H1 (cell line): ENCODE results near the gene LSM4. TPM values are rescaled to one million over a fixed set of nuclear protein-coding genes. Genes with fewer than 3 reads are reported as not detected.

Source experiments
- BACH1 ChIP-seq: IDR thresholded peaks from 2 replicates; pipeline ENCODE4 v1.6.1; 2012; ENCODE audit warnings: low read length, improper control_type of control experiment
- BRCA1 ChIP-seq: IDR thresholded peaks from 2 replicates; pipeline ENCODE4 v1.6.1; 2012; ENCODE audit warnings: low read depth, low read length, improper control_type of control experiment
- GTF2F1 ChIP-seq: IDR thresholded peaks from 2 replicates; pipeline ENCODE4 v1.6.1; 2012; ENCODE audit warnings: low read depth, low read length, improper control_type of control experiment, borderline replicate concordance
- JUN ChIP-seq: IDR thresholded peaks from 2 replicates; pipeline ENCODE4 v1.6.1; 2011; ENCODE audit warnings: low read depth, mild to moderate bottlenecking, improper control_type of control experiment, low read length
- RAD21 ChIP-seq, 2 experiments: IDR thresholded peaks in 1 of 2; conservative IDR thresholded peaks in 1 of 2; 2 replicates each; pipeline ENCODE4 v1.6.1; 2011; ENCODE audit warnings: low read depth in 2 of 2, low read length in 2 of 2, improper control_type of control experiment in 1 of 2, inconsistent platforms in 1 of 2, mild to moderate bottlenecking in 1 of 2, moderate library complexity in 1 of 2
- SIX5 ChIP-seq: IDR thresholded peaks from 2 replicates; pipeline ENCODE4 v1.6.1; 2011; ENCODE audit warnings: mild to moderate bottlenecking, low read depth, low read length
- SP4 ChIP-seq: IDR thresholded peaks from 2 replicates; pipeline ENCODE4 v1.6.1; 2012; ENCODE audit warnings: low read length, inconsistent platforms
- polyA plus RNA-seq, 7 experiments: library from polyadenylated mRNA; depleted of rRNA in 3 of 7; stranded (reverse) in 5 of 7; unstranded in 2 of 7; fragments of >200 nt in 5 of 7; fragments of 200-250 nt in 2 of 7; gene quantifications; 1 replicate in 5 of 7; 2 replicates in 1 of 7; 4 replicates in 1 of 7; pipeline versions ENCODE4 v1.2.1 to v1.2.3, GENCODE V29; 2011 to 2013; ENCODE audit warnings: missing spikeins in 2 of 7, mixed read lengths in 2 of 7
- total RNA-seq: library from RNA; stranded (reverse); fragmentation: NEBNext Ultra II Directional; extraction: Animal tissue kit (Norgen Biotek cat#: 25700); gene quantifications from 2 replicates; pipeline ENCODE4 v1.2.1, GENCODE V29; 2021
- TF ChIP-seq, protein P1 (sequence below): IDR thresholded peaks from 2 replicates; pipeline ENCODE4 v1.6.1; 2011; ENCODE audit warnings: low read length, improper control_type of control experiment
- TF ChIP-seq, protein P2 (sequence below): IDR thresholded peaks from 2 replicates; pipeline ENCODE4 v1.6.1; 2012; ENCODE audit warnings: inconsistent platforms

Gene LSM4
- total and polyA plus RNA-seq, 2 of the 8 experiments (the other 6 are each of a cell fraction or from before 2014, with no cell fraction given): 302 to 319 TPM

DNA sequence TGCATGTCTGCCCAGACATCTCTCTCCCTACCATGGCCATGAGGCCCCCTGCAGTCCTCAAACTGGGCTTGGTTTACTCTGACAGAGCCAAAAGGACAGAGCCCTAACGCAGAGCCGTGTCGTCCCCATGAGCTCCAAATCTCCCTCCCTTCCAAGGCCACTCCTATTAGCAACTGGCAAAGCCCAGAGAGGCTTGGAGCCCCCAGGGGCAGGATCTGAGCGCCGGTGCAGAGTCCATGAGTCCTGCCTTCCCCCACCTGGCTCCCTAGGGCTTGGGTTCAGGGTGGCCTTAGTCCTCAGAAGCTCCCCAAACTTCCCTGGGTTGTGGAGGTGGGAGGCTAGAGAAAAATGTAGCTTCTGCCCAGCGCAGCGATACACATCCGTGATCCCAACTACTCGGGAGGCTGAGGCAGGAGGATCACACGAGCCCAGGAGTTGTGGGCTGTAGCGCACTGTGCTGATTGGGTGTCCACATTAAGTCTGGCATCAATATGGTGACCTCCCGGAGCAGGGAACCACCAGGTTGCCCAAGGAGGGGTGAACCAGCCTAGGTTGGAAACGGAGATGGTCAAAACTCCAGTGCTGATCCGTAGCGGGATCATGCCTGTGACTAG is 10.1 kb upstream of the LSM4 start (continued):
- TF ChIP-seq GTF2F1 (no peak), BRCA1 (no peak), SP4 (no peak), RAD21 (IDR thresholded peaks at IDR 0.05 in 1 of 2, conservative IDR thresholded peaks at IDR 0.05 in 1 of 2; ENCODE audit: low read depth in 2 of 2, low read length in 2 of 2) (no peak), JUN (no peak), SIX5 (no peak), BACH1 (no peak)
- TF ChIP-seq, protein P1, sequence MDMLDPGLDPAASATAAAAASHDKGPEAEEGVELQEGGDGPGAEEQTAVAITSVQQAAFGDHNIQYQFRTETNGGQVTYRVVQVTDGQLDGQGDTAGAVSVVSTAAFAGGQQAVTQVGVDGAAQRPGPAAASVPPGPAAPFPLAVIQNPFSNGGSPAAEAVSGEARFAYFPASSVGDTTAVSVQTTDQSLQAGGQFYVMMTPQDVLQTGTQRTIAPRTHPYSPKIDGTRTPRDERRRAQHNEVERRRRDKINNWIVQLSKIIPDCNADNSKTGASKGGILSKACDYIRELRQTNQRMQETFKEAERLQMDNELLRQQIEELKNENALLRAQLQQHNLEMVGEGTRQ: no peak
- TF ChIP-seq, protein P2, sequence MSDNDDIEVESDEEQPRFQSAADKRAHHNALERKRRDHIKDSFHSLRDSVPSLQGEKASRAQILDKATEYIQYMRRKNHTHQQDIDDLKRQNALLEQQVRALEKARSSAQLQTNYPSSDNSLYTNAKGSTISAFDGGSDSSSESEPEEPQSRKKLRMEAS: no peak
